Sigmoid colon (tissue), 7 donors: Measurements from ENCODE around the gene XBP1. TPM values are rescaled to one million over a fixed set of nuclear protein-coding genes. Genes with fewer than 3 reads are reported as not detected.
A peak's percentile ranks its signal among the peaks of the same experiment; 100 is the strongest.

ENCODE experiments used
- DNase-seq: peaks from one replicate; pipeline ENCODE4 v3.0.0-alpha.2; 2019
- H3K27ac ChIP-seq, 4 donors: fragments of 200-600 bp; sonication (generic); one replicate each; pipeline ENCODE4 v1.5.1; 2016 to 2019; ENCODE audit warnings: mild to moderate bottlenecking in 1 of 4
- H3K27me3 ChIP-seq, 3 donors: fragments of 200-600 bp; sonication (generic); one replicate each; pipeline ENCODE4 v1.5.1; 2019; ENCODE audit warnings: mild to moderate bottlenecking in 1 of 3
- H3K36me3 ChIP-seq, 4 donors: fragments of 200-600 bp; sonication (generic); one replicate each; pipeline ENCODE4 v1.5.1; 2016 to 2019
- H3K4me1 ChIP-seq, 4 donors: fragments of 200-600 bp; sonication (generic); one replicate each; pipeline ENCODE4 v1.5.1; 2017 to 2019
- H3K4me3 ChIP-seq, 4 donors: fragments of 200-600 bp; sonication (generic); one replicate each; pipeline ENCODE4 v1.5.1; 2017 to 2019; ENCODE audit warnings: mild to moderate bottlenecking in 2 of 4, moderate library complexity in 1 of 4
- H3K9me3 ChIP-seq, 4 donors: fragments of 200-600 bp in 3 of 4; sonication (generic) in 3 of 4; one replicate each; pipeline versions ENCODE4 v1.5.1 to v1.6.1; 2013 to 2019
- EP300 ChIP-seq, 4 donors: sonication (generic); formaldehyde crosslinking; IDR thresholded peaks; one replicate each; pipeline ENCODE4 v1.6.1; 2017; ENCODE audit warnings: antibody characterized with exemption in 4 of 4
- POLR2A ChIP-seq, 2 donors: fragments of 450-650 bp; IDR thresholded peaks; one replicate each; pipeline ENCODE4 v1.6.1; 2016; ENCODE audit warnings: antibody characterized with exemption in 2 of 2, mild to moderate bottlenecking in 2 of 2, moderate library complexity in 2 of 2
- POLR2AphosphoS5 ChIP-seq, 4 donors: sonication (generic); formaldehyde crosslinking; IDR thresholded peaks; one replicate each; pipeline ENCODE4 v1.6.1; 2017; ENCODE audit warnings: antibody characterized with exemption in 4 of 4
- WGBS, 2 donors: extraction: QIAGEN DNeasy Blood & Tissue Kit; methylation state at CpG; one replicate each; pipeline ENCODE4 v1.1.7; 2013; 5-methylcytosine and 5-hydroxymethylcytosine counted together
- intact Hi-C: fragments of 100-400 bp; cut with DNase I; formaldehyde crosslinking; loops from one replicate; pipeline ENCODE4 v1.15.1; 2023
- polyA plus RNA-seq, 3 donors: library from polyadenylated mRNA; stranded (reverse); fragments of 200-250 nt; gene quantifications; one replicate each; pipeline ENCODE4 v1.2.3, GENCODE V29; 2013
- total RNA-seq, 4 donors: library from RNA; depleted of rRNA; stranded (reverse); fragments of >200 nt; gene quantifications; one replicate each; pipeline ENCODE4 v1.1.0, GENCODE V29; 2016
- TF ChIP-seq, protein P1 (sequence below), 4 experiments: fragments of 450-650 bp in 3 of 4; fragments of 200-600 bp in 1 of 4; IDR thresholded peaks; one replicate each; pipeline ENCODE4 v1.5.1; 2016 to 2019; ENCODE audit warnings: antibody characterized with exemption in 4 of 4, mild to moderate bottlenecking in 3 of 4, moderate library complexity in 2 of 4
- donor health status: healthy with polysubstance abuse.
- donor health status: Bipolar disorder and iron deficiency.
- donor health status: healthy.

XBP1 gene
- total and polyA plus RNA-seq, 7 donors, result 76.7 to 134 (median 106) TPM

- Histone ChIP-seq H3K36me3 (no peaks in the 10 kb centered on the region), H3K9me3 (no peaks in the 10 kb centered on the region), H3K4me3 (no peak overlapping the region), H3K4me1 (peaks cover 0 to 14% (median 5%) of the 10 kb centered on the region in 4 donors), H3K27ac (peak overlapping the region; percentile 4 to 52 (median 20)), H3K27me3 (no peaks in the 10 kb centered on the region)
- no peak for TF ChIP-seq POLR2AphosphoS5 (IDR thresholded peaks at IDR 0.05)
- TF ChIP-seq EP300 (IDR thresholded peaks at IDR 0.05), result no peak
- no peak for TF ChIP-seq POLR2A (IDR thresholded peaks at IDR 0.05)
- TF ChIP-seq, protein P1, sequence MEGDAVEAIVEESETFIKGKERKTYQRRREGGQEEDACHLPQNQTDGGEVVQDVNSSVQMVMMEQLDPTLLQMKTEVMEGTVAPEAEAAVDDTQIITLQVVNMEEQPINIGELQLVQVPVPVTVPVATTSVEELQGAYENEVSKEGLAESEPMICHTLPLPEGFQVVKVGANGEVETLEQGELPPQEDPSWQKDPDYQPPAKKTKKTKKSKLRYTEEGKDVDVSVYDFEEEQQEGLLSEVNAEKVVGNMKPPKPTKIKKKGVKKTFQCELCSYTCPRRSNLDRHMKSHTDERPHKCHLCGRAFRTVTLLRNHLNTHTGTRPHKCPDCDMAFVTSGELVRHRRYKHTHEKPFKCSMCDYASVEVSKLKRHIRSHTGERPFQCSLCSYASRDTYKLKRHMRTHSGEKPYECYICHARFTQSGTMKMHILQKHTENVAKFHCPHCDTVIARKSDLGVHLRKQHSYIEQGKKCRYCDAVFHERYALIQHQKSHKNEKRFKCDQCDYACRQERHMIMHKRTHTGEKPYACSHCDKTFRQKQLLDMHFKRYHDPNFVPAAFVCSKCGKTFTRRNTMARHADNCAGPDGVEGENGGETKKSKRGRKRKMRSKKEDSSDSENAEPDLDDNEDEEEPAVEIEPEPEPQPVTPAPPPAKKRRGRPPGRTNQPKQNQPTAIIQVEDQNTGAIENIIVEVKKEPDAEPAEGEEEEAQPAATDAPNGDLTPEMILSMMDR (IDR thresholded peaks at IDR 0.05), result no peak
- peak; percentile 60 for DNase-seq
- 50 to 73% methylated on average over 14 of the region's 14 CpGs for WGBS, 2 donors
- intact Hi-C loops, result no loop called here
Measured at GRCh38 chr22:28817919-28818859, 17.8 kb upstream of the XBP1 start.

DNA sequence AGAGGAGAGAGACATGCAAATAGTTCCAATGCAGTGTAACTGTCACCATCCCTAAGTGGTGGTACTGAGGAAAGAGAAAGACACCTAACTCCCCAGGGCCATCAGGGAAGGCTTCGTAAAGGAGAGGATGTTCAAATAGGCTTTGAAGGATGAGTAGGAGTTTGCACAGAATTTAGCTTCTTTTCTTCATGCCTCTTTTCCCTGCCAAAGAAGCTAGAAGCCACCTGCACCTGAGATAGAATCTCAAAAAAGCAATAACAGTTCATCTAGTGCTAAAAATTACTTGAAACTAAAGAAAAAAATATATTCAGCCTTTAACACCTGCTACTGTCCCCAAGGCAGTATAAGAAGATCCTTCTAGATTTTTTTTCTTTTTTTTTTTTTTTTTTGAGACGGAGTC lies 16.7 kb upstream of the XBP1 start:
- H3K4me3 ChIP-seq, result no peak overlapping the region
- no peak overlapping the region for H3K27ac ChIP-seq
- intact Hi-C loops, result no loop called here
- H3K36me3 ChIP-seq, result no peaks in the 10 kb centered on the region
- 68 to 94% methylated on average over 2 of the region's 2 CpGs for WGBS, 2 donors
- no peaks in the 10 kb centered on the region for H3K9me3 ChIP-seq
- no peak for DNase-seq
- H3K4me1 ChIP-seq, result peaks cover 0 to 18% (median 5%) of the 10 kb centered on the region in 4 donors
- no peaks in the 10 kb centered on the region for H3K27me3 ChIP-seq
- TF ChIP-seq POLR2AphosphoS5 (IDR thresholded peaks at IDR 0.05), result no peak
- TF ChIP-seq, protein P1 (IDR thresholded peaks at IDR 0.05), result no peak
- TF ChIP-seq POLR2A (IDR thresholded peaks at IDR 0.05), result no peak
- TF ChIP-seq EP300 (IDR thresholded peaks at IDR 0.05), result no peak

DNA sequence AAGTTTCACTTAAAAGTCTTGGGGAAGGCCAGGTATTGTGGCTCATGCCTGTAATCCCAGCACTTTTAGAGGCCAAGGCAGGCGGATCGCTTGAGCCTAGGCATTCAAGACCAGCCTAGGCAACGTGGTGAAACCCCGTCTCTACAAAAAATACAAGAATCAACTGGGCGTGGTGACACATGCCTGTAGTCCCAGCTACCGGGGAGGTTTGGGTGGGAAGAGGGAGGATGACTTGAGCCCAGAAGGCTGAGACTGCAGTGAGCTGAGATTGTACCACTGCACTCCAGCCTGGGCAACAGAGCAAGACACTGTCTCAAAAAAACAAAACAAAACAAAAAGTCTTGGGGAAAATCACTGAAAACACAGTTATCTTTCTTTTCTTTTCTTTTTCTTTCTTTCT lies 15.4 kb upstream of the XBP1 start:
- TF ChIP-seq, protein P1 (IDR thresholded peaks at IDR 0.05), result no peak
- intact Hi-C loops, result no loop called here
- Histone ChIP-seq H3K27ac (no peak overlapping the region), H3K9me3 (no peaks in the 10 kb centered on the region), H3K36me3 (no peaks in the 10 kb centered on the region), H3K4me1 (peaks cover 0 to 22% (median 9%) of the 10 kb centered on the region in 4 donors), H3K4me3 (no peak overlapping the region), H3K27me3 (no peaks in the 10 kb centered on the region)
- no peak for DNase-seq
- whole genome bisulfite sequencing, 2 donors, result 77 to 82% methylated on average over 6 of the region's 6 CpGs

- Histone ChIP-seq H3K27ac (no peak overlapping the region), H3K36me3 (no peaks in the 10 kb centered on the region), H3K9me3 (no peaks in the 10 kb centered on the region), H3K4me1 (peaks cover 0 to 22% (median 9%) of the 10 kb centered on the region in 4 donors), H3K27me3 (no peaks in the 10 kb centered on the region), H3K4me3 (no peak overlapping the region)
- WGBS, 2 donors, result 65 to 76% methylated on average over 6 of the region's 6 CpGs
- no peak for DNase-seq
- intact Hi-C loops, result no loop called here
- TF ChIP-seq POLR2A (IDR thresholded peaks at IDR 0.05), result no peak
- TF ChIP-seq EP300 (IDR thresholded peaks at IDR 0.05), result no peak
- TF ChIP-seq, protein P1 (IDR thresholded peaks at IDR 0.05), result no peak
- TF ChIP-seq POLR2AphosphoS5 (IDR thresholded peaks at IDR 0.05), result no peak
Measured at GRCh38 chr22:28815111-28815510, 14.7 kb upstream of the XBP1 start.
